LNCAP (cell line): ENCODE data around the gene CDH12.

ENCODE experiments used
- TF ChIP-seq, protein P1 (sequence below): fragments of 450-650 bp; IDR thresholded peaks from 2 replicates; pipeline ENCODE4 v1.5.1; 2017; ENCODE audit warnings: mild to moderate bottlenecking

Gene CDH12

GRCh38 chr5:21895766-21896350 lies 957.3 kb downstream of the CDH12 start:
- TF ChIP-seq, protein P1, sequence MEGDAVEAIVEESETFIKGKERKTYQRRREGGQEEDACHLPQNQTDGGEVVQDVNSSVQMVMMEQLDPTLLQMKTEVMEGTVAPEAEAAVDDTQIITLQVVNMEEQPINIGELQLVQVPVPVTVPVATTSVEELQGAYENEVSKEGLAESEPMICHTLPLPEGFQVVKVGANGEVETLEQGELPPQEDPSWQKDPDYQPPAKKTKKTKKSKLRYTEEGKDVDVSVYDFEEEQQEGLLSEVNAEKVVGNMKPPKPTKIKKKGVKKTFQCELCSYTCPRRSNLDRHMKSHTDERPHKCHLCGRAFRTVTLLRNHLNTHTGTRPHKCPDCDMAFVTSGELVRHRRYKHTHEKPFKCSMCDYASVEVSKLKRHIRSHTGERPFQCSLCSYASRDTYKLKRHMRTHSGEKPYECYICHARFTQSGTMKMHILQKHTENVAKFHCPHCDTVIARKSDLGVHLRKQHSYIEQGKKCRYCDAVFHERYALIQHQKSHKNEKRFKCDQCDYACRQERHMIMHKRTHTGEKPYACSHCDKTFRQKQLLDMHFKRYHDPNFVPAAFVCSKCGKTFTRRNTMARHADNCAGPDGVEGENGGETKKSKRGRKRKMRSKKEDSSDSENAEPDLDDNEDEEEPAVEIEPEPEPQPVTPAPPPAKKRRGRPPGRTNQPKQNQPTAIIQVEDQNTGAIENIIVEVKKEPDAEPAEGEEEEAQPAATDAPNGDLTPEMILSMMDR: no peak

- TF ChIP-seq, protein P1: no peak
These were observed 960.0 kb downstream of the CDH12 start for GRCh38 chr5:21893161-21893560.

DNA sequence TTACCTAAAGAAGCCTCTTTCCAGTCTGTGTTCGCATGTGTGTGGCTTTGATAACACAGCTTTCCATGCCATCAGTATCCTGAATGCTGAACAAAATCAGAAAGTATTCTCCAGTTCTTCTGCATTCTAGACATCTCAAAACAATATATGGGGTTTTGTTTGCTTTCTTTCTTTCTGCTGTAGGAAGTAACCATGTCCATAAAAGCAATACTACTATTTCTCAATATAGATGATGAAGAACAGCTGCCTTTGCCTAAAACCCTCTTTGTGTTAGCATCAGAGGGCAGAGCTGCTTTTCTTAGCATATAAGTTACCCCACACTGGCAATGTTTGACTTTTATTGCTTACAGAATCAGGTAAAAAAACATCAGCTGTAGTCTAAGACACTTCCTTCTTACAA lies 963.6 kb downstream of the CDH12 start:
- TF ChIP-seq, protein P1: no peak

GRCh38 chr5:21882074-21882745 lies 970.9 kb downstream of the CDH12 start:
- TF ChIP-seq, protein P1: no peak

DNA sequence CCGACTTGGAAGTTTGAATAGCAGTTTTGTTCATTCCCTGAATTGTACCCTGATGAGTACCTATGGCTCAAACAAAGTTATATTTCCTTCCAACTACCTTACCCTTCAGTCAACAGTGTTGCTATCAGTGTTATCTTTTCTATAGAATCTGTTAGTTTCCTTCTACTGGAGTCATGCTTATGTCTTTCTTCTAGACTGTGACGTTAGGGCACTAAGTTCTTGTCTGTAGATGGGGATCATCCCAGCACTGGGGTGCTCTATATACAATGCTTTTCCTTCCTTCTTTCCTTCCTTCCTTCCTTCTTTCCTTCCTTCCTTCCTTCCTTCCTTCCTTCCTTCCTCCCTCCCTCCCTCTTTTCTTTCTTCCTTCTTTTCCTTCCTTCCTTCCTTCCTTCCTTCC lies 973.0 kb downstream of the CDH12 start:
- TF ChIP-seq, protein P1: no peak

DNA sequence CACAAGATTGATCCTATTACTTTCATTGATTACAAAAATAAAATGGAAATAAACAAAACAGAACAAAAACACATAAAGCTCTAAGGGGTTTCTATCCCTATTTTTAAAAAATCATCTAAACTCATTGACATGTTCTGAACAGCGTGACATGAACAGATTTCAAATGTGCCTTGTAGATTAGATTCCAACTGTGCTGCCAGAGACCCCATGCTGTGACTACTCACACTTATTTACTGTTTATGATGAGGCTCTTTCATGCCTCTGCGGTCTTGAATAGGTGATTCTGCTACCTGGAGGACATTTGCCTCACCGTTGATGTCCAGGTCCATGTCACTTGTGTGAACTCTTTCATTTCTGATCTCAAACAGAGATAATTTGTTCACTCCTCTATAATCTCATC lies 990.2 kb downstream of the CDH12 start:
- TF ChIP-seq, protein P1: no peak

GRCh38 chr5:21858441-21858840 lies 994.7 kb downstream of the CDH12 start:
- TF ChIP-seq, protein P1: no peak
